GM12878 (cell line): ENCODE measurements around the gene NMNAT3. TPM values are rescaled to one million over a fixed set of nuclear protein-coding genes. Genes with fewer than 3 reads are reported as not detected.

Source experiments
- ATAC-seq: fragments of 200-7000 bp; cut with Tn5 transposase; 3 replicates; pipeline ENCODE4 v1.9.1; 2020; ENCODE audit warnings: mild to moderate bottlenecking, moderate library complexity
- BruUV-seq: library from RNA; stranded (reverse); fragments of 400-500 nt; replicated peaks from 2 replicates; lab custom pipeline; 2021; lab: Mats Ljungman, UMichigan
- CTCF ChIA-PET: fragments of 300-600 bp; sonication (Branson Sonifier 250); formaldehyde crosslinking; extraction: SDS; loops from one replicate; lab custom pipeline; 2021; ENCODE audit warnings: inconsistent platforms; lab: Yijun Ruan, JAX
- POLR2A ChIA-PET: fragments of 350-600 bp; formaldehyde crosslinking; extraction: SDS; loops from one replicate; lab custom pipeline; 2021; ENCODE audit warnings: inconsistent platforms; lab: Charles Lee
- RAD21 ChIA-PET: fragments of 300-600 bp; sonication (Branson Sonifier 250); formaldehyde crosslinking; loops from one replicate; lab custom pipeline; 2023; ENCODE audit warnings: antibody characterized with exemption; ENCODE audit not compliant: unreplicated experiment; lab: Charles Lee
- SMC1A ChIA-PET: fragments of 300-600 bp; sonication (Branson Sonifier 250); formaldehyde crosslinking; loops from one replicate; lab custom pipeline; 2023; ENCODE audit not compliant: unreplicated experiment, uncharacterized antibody; lab: Charles Lee
- DNase-seq: peaks from one replicate; pipeline ENCODE4 v3.0.0-alpha.2; 2011; ENCODE audit warnings: low read depth, low spot score
- FAIRE-seq: peaks from 3 replicates; lab custom pipeline; 2011; peaks lifted over from hg19 to GRCh38; lab: Jason Lieb, UNC
- H2AFZ ChIP-seq: 2 replicates; pipeline ENCODE4 v1.6.0; 2011; ENCODE audit warnings: low read depth, low read length, control low read depth; ENCODE audit not compliant: control insufficient read depth
- H3K27ac ChIP-seq: 2 replicates; pipeline ENCODE4 v1.5.1; 2011; ENCODE audit warnings: control low read depth; ENCODE audit not compliant: control insufficient read depth, insufficient read depth
- H3K27me3 ChIP-seq, 2 experiments: replicated peaks in 1 of 2; 2 replicates each; pipeline versions ENCODE4 v1.6.0 to v1.6.1; 2011; ENCODE audit warnings: low read length in 1 of 2; ENCODE audit not compliant: control insufficient read depth in 2 of 2, insufficient read depth in 2 of 2
- H3K36me3 ChIP-seq, 2 experiments: 2 replicates each; pipeline ENCODE4 v1.5.1; 2011; ENCODE audit warnings: low read length in 1 of 2; ENCODE audit not compliant: control insufficient read depth in 2 of 2, insufficient read depth in 2 of 2
- H3K4me1 ChIP-seq: 2 replicates; pipeline ENCODE4 v1.6.1; 2011; ENCODE audit warnings: mild to moderate bottlenecking, low read length, moderate library complexity, mixed read lengths; ENCODE audit not compliant: control insufficient read depth, insufficient read depth
- H3K4me2 ChIP-seq: 2 replicates; pipeline ENCODE4 v1.6.0; 2011; ENCODE audit warnings: control low read depth; ENCODE audit not compliant: control insufficient read depth, insufficient read depth
- H3K4me3 ChIP-seq: fragments of 200-600 bp; sonication (generic); 2 replicates; pipeline ENCODE4 v1.5.1; 2016
- H3K79me2 ChIP-seq: 2 replicates; pipeline ENCODE4 v1.6.0; 2011; ENCODE audit warnings: low read length; ENCODE audit not compliant: control insufficient read depth, insufficient read depth
- H3K9ac ChIP-seq: 2 replicates; pipeline ENCODE4 v1.8.0; 2011; ENCODE audit warnings: low read length, control low read depth, mixed read lengths; ENCODE audit not compliant: control insufficient read depth, insufficient read depth
- H3K9me3 ChIP-seq: replicated peaks from 3 replicates; pipeline ENCODE4 v1.5.1; 2011; ENCODE audit warnings: mild to moderate bottlenecking, low read length; ENCODE audit not compliant: control insufficient read depth, insufficient read depth
- H4K20me1 ChIP-seq: 2 replicates; pipeline ENCODE4 v1.6.0; 2011; ENCODE audit not compliant: control insufficient read depth, insufficient read depth
- ATF7 ChIP-seq: fragments of 450-650 bp; IDR thresholded peaks from 2 replicates; pipeline ENCODE4 v1.6.1; 2016; ENCODE audit warnings: low read depth, mild to moderate bottlenecking
- EGR1 ChIP-seq, 2 experiments: IDR thresholded peaks; 1 replicate in 1 of 2; 2 replicates in 1 of 2; pipeline ENCODE4 v1.6.1; 2011 to 2012; ENCODE audit warnings: low read depth in 2 of 2, low read length in 2 of 2, borderline replicate concordance in 1 of 2, mild to moderate bottlenecking in 1 of 2, moderate library complexity in 1 of 2
- FOXK2 ChIP-seq: fragments of 450-650 bp; IDR thresholded peaks from 2 replicates; pipeline ENCODE4 v1.6.1; 2017; ENCODE audit warnings: mild to moderate bottlenecking, moderate library complexity
- FOXM1 ChIP-seq: IDR thresholded peaks from 2 replicates; pipeline ENCODE4 v1.6.1; 2012; ENCODE audit warnings: low read depth, mild to moderate bottlenecking, inconsistent platforms, low read length, moderate library complexity
- HCFC1 ChIP-seq: fragments of 150-350 bp; IDR thresholded peaks from 2 replicates; pipeline ENCODE4 v1.6.1; 2014; ENCODE audit warnings: low read length
- NFIC ChIP-seq: IDR thresholded peaks from 2 replicates; pipeline ENCODE4 v1.6.1; 2012; ENCODE audit warnings: low read depth, mild to moderate bottlenecking, inconsistent platforms, low read length, moderate library complexity
- NFYA ChIP-seq: IDR thresholded peaks from 2 replicates; pipeline ENCODE4 v1.6.1; 2011; ENCODE audit warnings: low read depth, mild to moderate bottlenecking, low read length, improper control_type of control experiment, borderline replicate concordance
- NR2C1 ChIP-seq: fragments of 450-650 bp; IDR thresholded peaks from 2 replicates; pipeline ENCODE4 v1.6.1; 2017; ENCODE audit warnings: antibody characterized with exemption, mild to moderate bottlenecking, moderate library complexity
- NR2F1 ChIP-seq: fragments of 450-650 bp; conservative IDR thresholded peaks from 2 replicates; pipeline ENCODE4 v1.6.1; 2017; ENCODE audit warnings: mild to moderate bottlenecking
- POLR2AphosphoS2 ChIP-seq: IDR thresholded peaks from 2 replicates; pipeline ENCODE4 v1.6.1; 2011; ENCODE audit warnings: low read depth, mild to moderate bottlenecking, low read length, improper control_type of control experiment, moderate library complexity
- RBBP5 ChIP-seq: fragments of 200-600 bp; sonication (generic); conservative IDR thresholded peaks from 2 replicates; pipeline ENCODE4 v1.6.1; 2016
- SPI1 ChIP-seq: IDR thresholded peaks from 2 replicates; pipeline ENCODE4 v1.6.1; 2011; ENCODE audit warnings: low read depth, mild to moderate bottlenecking, low read length, moderate library complexity, borderline replicate concordance; ENCODE audit not compliant: insufficient read depth
- TCF7 ChIP-seq: IDR thresholded peaks from 2 replicates; pipeline ENCODE4 v1.6.1; 2014; ENCODE audit warnings: antibody characterized with exemption, borderline replicate concordance
- ZBED1 ChIP-seq: IDR thresholded peaks from 2 replicates; pipeline ENCODE4 v1.6.1; 2016; ENCODE audit warnings: borderline replicate concordance
- WGBS: methylation state at CpG from one replicate; pipeline ENCODE4 v1.1.6; 2016; ENCODE audit warnings: low lambda C conversion rate; ENCODE audit not compliant: insufficient replicate concordance, insufficient coverage; ENCODE audit errors: missing lambda C conversion rate; 5-methylcytosine and 5-hydroxymethylcytosine counted together
- in situ Hi-C: fragments of 300-500 bp; cut with MboI; formaldehyde crosslinking; loops from 9 replicates; pipeline ENCODE4 v1.14.3; 2018; ENCODE audit warnings: mixed read lengths
- intact Hi-C: fragments of 100-400 bp; cut with micrococcal nuclease; formaldehyde crosslinking; loops from one replicate; pipeline ENCODE4 v1.14.2; 2022; ENCODE audit not compliant: unreplicated experiment
- polyA plus RNA-seq, 11 experiments: library from polyadenylated mRNA; depleted of rRNA in 4 of 11; unstranded in 6 of 11; stranded (reverse) in 5 of 11; fragments of >200 nt; fragmentation: Nextera tagmentation in 4 of 11; fragmentation: Illumina TruSeq in 1 of 11; extraction: Ambion mirVana in 4 of 11; extraction: Trizol in 1 of 11; gene quantifications; 1 replicate in 1 of 11; 2 replicates in 10 of 11; pipeline versions ENCODE4 v1.2.1 to v1.2.3, GENCODE V29; 2011 to 2016; ENCODE audit warnings: inconsistent platforms in 2 of 11, missing spikeins in 2 of 11, low read depth in 1 of 11
- total RNA-seq, 4 experiments: library from RNA; depleted of rRNA in 3 of 4; stranded (reverse); fragments of >200 nt in 3 of 4; fragmentation: Illumina TruSeq in 1 of 4; extraction: Trizol in 1 of 4; gene quantifications; 2 replicates each; pipeline versions ENCODE4 v1.2.1 to v1.2.3, GENCODE V29; 2013 to 2021
- TF ChIP-seq, protein P1 (sequence below): IDR thresholded peaks from 2 replicates; pipeline ENCODE4 v1.6.1; 2012; ENCODE audit warnings: mild to moderate bottlenecking, low read depth, low read length
- TF ChIP-seq, protein P2 (sequence below): fragments of 450-650 bp; IDR thresholded peaks from 2 replicates; pipeline ENCODE4 v1.6.1; 2018; ENCODE audit warnings: borderline replicate concordance, mild to moderate bottlenecking; ENCODE audit not compliant: partially characterized antibody
- TF ChIP-seq, protein P3 (sequence below): fragments of 450-650 bp; IDR thresholded peaks from 2 replicates; pipeline ENCODE4 v1.6.1; 2014; ENCODE audit warnings: mild to moderate bottlenecking

Gene NMNAT3
- total and polyA plus RNA-seq, 10 of the 15 experiments (the other 5 are each of a cell fraction or from before 2014, with no cell fraction given), result under 0.01 to 0.92 (median 0.08) TPM; not detected in 4

DNA sequence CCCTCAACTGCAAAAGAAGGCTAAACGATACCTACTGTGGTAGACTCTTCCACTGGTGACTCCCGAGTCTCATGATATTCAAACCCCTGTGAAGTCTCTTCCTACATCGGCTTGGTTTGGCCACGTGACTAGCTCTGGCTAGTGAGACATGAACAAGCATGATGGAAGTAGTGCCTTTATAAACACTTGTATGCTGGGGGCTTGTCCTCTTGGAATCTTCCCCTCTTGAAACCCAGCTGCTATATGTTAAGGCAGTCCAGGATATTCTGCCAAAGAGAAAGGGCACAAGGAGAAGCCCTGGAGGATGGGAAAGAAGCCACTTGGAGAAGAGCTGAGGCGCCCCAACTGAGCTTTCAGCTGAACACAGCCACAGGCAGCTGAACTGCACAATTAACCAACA lies 154.6 kb downstream of the NMNAT3 start (continued):
- TF ChIP-seq, protein P1, sequence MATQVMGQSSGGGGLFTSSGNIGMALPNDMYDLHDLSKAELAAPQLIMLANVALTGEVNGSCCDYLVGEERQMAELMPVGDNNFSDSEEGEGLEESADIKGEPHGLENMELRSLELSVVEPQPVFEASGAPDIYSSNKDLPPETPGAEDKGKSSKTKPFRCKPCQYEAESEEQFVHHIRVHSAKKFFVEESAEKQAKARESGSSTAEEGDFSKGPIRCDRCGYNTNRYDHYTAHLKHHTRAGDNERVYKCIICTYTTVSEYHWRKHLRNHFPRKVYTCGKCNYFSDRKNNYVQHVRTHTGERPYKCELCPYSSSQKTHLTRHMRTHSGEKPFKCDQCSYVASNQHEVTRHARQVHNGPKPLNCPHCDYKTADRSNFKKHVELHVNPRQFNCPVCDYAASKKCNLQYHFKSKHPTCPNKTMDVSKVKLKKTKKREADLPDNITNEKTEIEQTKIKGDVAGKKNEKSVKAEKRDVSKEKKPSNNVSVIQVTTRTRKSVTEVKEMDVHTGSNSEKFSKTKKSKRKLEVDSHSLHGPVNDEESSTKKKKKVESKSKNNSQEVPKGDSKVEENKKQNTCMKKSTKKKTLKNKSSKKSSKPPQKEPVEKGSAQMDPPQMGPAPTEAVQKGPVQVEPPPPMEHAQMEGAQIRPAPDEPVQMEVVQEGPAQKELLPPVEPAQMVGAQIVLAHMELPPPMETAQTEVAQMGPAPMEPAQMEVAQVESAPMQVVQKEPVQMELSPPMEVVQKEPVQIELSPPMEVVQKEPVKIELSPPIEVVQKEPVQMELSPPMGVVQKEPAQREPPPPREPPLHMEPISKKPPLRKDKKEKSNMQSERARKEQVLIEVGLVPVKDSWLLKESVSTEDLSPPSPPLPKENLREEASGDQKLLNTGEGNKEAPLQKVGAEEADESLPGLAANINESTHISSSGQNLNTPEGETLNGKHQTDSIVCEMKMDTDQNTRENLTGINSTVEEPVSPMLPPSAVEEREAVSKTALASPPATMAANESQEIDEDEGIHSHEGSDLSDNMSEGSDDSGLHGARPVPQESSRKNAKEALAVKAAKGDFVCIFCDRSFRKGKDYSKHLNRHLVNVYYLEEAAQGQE, result no peak
- TF ChIP-seq, protein P2, sequence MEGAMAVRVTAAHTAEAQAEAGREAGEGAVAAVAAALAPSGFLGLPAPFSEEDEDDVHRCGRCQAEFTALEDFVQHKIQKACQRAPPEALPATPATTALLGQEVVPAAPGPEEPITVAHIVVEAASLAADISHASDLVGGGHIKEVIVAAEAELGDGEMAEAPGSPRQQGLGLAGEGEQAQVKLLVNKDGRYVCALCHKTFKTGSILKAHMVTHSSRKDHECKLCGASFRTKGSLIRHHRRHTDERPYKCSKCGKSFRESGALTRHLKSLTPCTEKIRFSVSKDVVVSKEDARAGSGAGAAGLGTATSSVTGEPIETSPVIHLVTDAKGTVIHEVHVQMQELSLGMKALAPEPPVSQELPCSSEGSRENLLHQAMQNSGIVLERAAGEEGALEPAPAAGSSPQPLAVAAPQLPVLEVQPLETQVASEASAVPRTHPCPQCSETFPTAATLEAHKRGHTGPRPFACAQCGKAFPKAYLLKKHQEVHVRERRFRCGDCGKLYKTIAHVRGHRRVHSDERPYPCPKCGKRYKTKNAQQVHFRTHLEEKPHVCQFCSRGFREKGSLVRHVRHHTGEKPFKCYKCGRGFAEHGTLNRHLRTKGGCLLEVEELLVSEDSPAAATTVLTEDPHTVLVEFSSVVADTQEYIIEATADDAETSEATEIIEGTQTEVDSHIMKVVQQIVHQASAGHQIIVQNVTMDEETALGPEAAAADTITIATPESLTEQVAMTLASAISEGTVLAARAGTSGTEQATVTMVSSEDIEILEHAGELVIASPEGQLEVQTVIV, result no peak

DNA sequence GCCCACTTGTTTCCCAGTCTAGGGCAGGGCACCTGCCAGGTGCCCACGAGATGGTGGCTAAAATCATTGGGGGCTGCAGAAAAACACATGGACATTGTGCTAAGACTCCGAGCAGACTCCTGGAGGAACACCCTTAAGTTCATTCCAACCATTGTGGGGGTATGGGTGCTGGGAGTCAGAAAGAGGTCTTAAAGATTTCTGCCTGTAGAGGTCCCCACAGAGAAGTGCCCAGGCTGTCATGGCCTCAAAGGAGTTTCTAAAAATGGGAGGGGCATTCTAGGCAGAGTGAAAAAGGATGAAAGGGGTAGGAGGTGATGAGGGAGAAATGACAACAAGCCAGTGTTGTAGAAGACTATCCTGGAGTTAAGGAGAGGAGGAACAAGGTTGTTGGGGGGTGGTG lies 155.4 kb downstream of the NMNAT3 start:
- in situ Hi-C loops, result no loop called here
- intact Hi-C loops, result no loop called here
- Histone ChIP-seq H3K4me3 (no peak overlapping the region), H3K4me2 (no peak overlapping the region), H3K79me2 (no peaks in the 10 kb centered on the region), H4K20me1 (no peaks in the 10 kb centered on the region), H3K27ac (no peak overlapping the region), H3K27me3 (no peaks in the 10 kb centered on the region), H3K9ac (no peak overlapping the region), H2AFZ (no peak overlapping the region), H3K4me1 (no peaks in the 10 kb centered on the region), H3K9me3 (no peaks in the 10 kb centered on the region), H3K36me3 (no peaks in the 10 kb centered on the region)
- DNase-seq (no peak), ATAC-seq (no peak), FAIRE-seq (no peak)
- 0% methylated on average over 2 of the region's 2 CpGs for WGBS
- TF ChIP-seq NFIC (no peak), POLR2AphosphoS2 (no peak), NR2F1 (no peak), RBBP5 (no peak), ATF7 (no peak), NR2C1 (no peak), FOXM1 (no peak), ZBED1 (no peak), TCF7 (no peak), EGR1 (IDR thresholded peaks at IDR 0.05; ENCODE audit: borderline replicate concordance in 1 of 2, low read depth in 2 of 2, low read length in 2 of 2) (no peak), NFYA (no peak), FOXK2 (no peak), HCFC1 (no peak), SPI1 (no peak)
- TF ChIP-seq, protein P3, sequence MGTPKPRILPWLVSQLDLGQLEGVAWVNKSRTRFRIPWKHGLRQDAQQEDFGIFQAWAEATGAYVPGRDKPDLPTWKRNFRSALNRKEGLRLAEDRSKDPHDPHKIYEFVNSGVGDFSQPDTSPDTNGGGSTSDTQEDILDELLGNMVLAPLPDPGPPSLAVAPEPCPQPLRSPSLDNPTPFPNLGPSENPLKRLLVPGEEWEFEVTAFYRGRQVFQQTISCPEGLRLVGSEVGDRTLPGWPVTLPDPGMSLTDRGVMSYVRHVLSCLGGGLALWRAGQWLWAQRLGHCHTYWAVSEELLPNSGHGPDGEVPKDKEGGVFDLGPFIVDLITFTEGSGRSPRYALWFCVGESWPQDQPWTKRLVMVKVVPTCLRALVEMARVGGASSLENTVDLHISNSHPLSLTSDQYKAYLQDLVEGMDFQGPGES, result no peak
- ChIA-PET RAD21 (no interaction called here), SMC1A (no interaction called here), POLR2A (no interaction called here), CTCF (interaction anchor here (1.5 kb wide), 1 partner anchor 9 kb away, joined by 4 read pairs; no protein-coding TSS in a partner anchor)
- BruUV-seq, result no TSS peak
